Measurements from ENCODE around the gene SLC25A25.
"Not testable (repeated sequence)": the region's sequence is repeated elsewhere in the genome, so short reads cannot be mapped to it uniquely, and the experiment has no call there.

Gene SLC25A25

DNA sequence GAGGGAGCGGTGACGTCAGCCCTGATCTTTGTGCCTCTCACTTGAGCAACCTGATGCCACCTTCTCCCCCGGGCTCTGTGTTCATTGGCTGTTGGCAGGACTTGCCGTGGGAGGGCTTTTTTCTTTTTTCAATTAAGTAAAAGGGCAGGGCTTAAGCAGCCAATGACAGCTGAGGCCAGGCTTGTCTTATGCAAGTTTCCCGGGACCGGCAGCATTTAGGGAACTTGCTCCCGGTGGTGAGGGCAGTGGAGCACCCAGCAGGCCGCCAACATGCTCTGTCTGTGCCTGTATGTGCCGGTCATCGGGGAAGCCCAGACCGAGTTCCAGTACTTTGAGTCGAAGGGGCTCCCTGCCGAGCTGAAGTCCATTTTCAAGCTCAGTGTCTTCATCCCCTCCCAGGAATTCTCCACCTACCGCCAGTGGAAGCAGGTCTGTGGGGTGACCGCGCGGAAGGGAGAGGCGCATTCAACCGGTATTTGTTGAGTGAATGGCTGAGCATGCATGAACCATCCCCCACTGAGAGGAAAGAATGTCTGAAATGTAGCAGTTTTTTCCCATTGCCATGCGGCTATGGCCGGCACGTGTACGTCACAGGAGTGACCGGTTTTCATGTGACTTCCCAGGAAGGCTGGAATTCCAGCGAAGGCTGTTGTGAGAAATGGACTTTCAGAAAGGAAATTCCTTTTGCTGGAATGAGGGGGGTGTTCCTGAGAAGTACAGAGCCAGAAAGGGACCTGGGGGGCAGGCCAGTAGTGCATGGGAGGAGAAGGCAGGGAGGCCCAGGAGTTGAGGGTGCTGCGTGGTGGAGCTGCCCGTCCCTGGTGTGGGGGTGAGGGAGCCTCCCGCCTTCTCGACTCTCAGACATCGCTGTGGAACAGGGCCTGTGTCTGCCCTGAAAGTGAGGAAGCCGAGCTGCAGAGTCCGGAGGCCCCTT is 30.5 kb downstream of the SLC25A25 start:
- peak in 1 of 4 experiments; percentile 15 for DNase-seq

DNA sequence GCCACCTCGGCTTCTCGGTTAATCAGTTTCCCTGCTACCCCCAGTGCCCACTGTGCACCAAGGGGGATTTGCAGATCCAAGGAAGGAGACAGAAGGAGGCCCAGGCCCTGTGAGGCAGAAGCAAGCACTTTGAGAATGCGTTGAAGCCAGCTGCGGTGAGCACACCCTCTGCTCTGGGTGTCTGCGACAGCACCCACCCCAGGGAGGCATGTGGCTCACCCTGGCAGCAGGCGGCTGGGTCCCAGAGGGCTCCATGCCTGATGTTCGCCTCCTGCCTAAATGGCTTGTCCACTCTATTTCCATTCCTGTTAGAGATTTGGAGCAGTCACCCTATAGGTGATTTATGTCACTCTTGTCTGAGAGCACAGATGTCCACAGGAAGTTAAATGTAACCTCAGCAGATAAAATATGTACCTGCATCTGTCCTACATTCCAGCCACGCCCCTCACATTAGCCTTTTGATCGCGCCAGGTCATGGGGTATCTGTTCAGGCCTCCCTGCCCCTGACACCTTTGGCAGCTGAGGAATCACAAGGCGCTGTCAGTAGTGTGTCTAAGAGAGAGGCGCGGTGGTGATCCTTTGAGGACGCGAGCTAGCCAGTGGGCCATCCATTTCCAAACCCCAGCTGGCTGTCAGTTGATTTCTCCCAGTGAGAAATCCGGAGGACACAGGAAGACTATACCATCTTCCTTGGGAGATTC is 31.3 kb downstream of the SLC25A25 start:
- no peak for DNase-seq

DNA sequence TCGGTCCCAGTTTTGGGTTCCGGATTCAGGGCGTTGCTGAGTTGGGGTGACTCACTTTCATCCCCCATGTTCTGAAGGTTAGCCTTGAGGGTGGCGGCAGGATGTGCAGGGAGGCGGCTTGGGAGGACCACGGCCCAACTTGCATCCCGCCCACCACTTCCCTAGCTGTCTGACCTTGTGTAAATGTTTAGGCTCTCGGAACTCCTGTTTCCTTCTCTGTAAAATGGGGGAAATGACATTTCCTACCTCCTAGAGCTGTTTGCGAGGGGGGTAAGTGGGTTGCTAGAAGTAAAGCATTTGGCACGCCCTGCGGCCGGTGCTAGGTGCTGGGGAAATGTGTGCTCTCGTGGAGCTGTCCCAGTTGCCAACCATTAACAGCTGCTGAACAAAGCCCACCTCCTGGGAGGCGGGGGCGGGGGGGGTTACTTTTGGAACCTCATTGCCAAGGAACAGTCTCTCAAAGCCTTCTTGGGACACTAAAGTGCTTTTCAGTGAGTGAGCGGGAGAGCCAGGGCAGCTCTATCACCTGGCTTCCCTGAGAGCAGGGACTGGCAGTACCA is 32.0 kb downstream of the SLC25A25 start:
- DNase-seq = no peak

DNA sequence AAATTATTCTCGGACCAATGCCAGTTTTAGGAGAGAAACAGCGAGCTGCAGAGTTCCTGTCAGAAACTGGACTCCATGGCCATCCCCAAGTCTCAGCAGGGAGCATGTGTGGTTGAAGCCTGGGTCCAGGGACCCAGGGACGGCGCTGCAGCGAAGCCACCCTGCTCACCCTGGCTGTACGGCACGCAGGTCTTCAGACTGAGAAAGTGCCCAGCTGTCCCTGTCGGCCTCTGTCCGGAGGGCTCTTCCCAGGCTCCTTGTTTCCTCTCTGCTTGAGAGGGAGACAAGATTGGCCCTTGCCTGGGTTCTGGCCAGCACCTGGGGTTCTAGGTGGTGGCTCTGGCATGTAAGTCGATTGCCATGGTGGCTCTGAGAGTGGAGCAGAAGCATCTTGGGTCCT is 32.5 kb downstream of the SLC25A25 start:
- no peak for DNase-seq

DNA sequence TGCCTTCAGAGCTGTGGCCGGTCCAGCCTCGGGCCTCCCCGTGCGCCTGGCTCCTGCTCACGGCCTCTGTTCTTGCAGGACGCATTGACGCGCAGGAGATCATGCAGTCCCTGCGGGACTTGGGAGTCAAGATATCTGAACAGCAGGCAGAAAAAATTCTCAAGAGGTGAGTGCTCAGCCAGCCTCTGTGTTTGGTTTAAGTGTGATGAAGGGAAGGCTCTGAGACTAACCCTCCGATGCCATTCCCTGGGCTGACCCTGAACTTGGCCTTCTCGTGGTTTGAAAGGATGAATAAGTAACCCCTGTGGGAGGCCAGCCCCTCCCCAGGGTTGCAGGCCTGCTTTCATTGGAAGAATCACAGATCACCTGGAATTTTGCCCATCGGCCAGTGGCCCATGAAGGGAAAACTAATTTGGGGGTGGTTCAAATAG is 33.2 kb downstream of the SLC25A25 start:
- no peak for DNase-seq

- DNase-seq = no peak
These were observed 33.7 kb downstream of the SLC25A25 start for GRCh38 chr9:128101690-128102089.

- DNase-seq = no peak
These were observed 34.2 kb downstream of the SLC25A25 start for GRCh38 chr9:128102196-128102595.

GRCh38 chr9:128102861-128103588 is 35.0 kb downstream of the SLC25A25 start:
- no peak for DNase-seq

DNA sequence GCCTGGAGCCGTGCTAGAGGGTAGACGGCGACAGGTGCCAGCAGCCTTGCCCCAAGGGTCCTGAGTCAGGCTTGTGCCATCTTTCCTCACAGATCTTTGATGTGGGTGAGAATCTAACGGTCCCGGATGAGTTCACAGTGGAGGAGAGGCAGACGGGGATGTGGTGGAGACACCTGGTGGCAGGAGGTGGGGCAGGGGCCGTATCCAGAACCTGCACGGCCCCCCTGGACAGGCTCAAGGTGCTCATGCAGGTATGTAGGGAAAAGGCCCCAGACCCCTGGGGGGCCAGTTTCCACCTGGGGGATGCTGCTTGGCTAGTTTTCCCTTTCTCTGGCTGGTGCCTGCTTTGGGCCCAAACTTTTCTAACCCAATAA is 35.5 kb downstream of the SLC25A25 start:
- DNase-seq = no peak

DNA sequence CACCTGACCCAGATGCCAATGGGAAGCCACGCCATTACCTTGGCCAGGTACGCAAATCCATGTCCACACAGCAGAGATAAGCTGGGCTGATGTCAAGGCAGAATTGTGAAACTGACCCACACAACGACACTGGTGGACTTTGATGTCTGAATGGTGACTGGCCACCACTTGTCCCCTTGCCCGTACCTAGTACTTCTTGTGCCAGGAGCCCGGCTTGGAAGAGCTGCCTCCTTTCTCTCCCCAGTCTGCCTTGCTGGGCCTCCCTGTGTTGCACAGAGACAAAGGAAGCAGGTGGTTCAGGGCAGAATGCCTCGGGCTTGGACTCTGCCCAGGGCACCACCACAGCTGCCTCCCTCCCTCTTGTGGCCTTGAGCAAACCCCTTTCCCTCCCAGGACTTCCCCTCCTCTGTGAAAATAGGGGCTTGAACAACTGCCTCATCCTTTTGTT is 36.2 kb downstream of the SLC25A25 start:
- DNase-seq = no peak

DNA sequence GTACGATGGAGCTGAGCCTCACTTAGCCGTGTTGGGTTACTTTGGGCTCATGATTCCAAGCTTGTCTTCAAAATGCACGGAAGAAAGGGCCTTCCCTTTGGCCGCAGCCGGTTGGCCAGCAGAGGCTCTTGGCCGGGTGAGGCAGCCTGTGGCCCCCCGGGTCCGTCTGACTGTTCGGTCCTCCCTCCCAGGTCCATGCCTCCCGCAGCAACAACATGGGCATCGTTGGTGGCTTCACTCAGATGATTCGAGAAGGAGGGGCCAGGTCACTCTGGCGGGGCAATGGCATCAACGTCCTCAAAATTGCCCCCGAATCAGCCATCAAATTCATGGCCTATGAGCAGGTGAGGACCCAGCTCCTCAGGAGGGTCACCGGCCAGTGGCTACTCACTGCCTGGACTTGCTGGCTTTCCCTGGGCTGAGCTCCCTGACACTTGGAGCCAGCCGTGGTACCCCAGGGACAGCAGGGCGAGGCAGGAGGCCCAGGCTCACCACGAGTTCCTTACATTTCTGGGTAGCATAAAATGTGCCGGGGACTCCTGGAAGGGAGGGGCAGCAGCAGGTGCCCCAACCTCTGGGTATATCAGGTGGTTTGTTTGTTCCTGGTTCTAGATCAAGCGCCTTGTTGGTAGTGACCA is 37.6 kb downstream of the SLC25A25 start:
- DNase-seq = no peak

DNA sequence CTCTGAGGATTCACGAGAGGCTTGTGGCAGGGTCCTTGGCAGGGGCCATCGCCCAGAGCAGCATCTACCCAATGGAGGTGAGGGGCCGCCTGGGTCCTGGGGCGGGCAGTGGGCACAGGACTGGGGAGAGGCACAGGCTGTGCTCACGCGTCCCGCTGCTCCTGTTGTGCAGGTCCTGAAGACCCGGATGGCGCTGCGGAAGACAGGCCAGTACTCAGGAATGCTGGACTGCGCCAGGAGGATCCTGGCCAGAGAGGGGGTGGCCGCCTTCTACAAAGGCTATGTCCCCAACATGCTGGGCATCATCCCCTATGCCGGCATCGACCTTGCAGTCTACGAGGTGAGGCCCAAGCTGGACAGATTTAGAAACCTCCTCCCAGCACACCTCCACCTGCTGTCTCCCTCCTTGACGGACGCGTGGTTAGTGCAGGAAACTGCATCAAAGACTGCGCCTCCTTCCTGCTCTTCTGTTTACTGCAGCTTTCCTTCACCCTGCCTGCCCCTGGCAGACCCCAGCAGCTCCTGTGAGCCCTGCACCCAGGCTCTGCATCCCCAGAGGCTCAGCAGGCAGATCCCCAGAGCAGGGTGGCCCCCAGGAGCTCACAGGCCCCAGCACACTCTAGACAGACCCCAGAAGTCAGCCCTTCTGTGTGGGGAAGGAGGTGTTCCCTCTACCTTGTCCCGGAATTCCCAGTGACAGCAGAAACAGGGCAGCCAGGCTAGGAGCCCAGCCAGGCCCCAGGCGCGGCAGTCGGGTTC is 38.3 kb downstream of the SLC25A25 start:
- no peak for DNase-seq

GRCh38 chr9:128106940-128107467 is 39.0 kb downstream of the SLC25A25 start:
- no peak for DNase-seq

DNA sequence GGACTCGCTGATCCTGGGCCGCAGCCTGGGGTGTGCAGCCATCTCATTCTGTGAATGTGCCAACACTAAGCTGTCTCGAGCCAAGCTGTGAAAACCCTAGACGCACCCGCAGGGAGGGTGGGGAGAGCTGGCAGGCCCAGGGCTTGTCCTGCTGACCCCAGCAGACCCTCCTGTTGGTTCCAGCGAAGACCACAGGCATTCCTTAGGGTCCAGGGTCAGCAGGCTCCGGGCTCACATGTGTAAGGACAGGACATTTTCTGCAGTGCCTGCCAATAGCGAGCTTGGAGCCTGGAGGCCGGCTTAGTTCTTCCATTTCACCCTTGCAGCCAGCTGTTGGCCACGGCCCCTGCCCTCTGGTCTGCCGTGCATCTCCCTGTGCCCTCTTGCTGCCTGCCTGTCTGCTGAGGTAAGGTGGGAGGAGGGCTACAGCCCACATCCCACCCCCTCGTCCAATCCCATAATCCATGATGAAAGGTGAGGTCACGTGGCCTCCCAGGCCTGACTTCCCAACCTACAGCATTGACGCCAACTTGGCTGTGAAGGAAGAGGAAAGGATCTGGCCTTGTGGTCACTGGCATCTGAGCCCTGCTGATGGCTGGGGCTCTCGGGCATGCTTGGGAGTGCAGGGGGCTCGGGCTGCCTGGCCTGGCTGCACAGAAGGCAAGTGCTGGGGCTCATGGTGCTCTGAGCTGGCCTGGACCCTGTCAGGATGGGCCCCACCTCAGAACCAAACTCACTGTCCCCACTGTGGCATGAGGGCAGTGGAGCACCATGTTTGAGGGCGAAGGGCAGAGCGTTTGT is 39.6 kb downstream of the SLC25A25 start:
- no peak for DNase-seq

DNA sequence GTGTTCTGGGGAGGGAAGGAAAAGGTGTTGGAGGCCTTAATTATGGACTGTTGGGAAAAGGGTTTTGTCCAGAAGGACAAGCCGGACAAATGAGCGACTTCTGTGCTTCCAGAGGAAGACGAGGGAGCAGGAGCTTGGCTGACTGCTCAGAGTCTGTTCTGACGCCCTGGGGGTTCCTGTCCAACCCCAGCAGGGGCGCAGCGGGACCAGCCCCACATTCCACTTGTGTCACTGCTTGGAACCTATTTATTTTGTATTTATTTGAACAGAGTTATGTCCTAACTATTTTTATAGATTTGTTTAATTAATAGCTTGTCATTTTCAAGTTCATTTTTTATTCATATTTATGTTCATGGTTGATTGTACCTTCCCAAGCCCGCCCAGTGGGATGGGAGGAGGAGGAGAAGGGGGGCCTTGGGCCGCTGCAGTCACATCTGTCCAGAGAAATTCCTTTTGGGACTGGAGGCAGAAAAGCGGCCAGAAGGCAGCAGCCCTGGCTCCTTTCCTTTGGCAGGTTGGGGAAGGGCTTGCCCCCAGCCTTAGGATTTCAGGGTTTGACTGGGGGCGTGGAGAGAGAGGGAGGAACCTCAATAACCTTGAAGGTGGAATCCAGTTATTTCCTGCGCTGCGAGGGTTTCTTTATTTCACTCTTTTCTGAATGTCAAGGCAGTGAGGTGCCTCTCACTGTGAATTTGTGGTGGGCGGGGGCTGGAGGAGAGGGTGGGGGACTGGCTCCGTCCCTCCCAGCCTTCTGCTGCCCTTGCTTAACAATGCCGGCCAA is 40.4 kb downstream of the SLC25A25 start:
- no peak for DNase-seq

- DNase-seq = no peak
These were observed 41.1 kb downstream of the SLC25A25 start for GRCh38 chr9:128109050-128109709.

DNA sequence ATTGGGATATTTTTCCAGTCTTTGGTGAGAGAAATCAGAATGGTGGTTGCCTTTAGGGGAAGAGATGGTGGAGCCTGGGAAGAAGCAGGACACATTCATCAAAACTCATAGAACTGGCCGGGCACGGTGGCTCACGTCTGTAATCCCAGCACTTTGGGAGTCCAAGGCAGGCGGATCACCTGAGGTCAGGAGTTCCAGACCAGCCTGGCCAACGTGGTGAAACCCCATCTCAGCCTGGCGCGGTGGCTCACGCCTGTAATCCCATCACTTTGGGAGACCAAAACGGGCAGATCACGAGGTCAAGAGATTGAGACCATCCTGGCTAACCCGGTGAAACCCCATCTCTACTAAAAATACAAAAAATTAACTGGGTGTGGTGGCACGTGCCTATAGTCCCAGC is 43.7 kb downstream of the SLC25A25 start:
- DNase-seq = not testable (repeated sequence)

DNA sequence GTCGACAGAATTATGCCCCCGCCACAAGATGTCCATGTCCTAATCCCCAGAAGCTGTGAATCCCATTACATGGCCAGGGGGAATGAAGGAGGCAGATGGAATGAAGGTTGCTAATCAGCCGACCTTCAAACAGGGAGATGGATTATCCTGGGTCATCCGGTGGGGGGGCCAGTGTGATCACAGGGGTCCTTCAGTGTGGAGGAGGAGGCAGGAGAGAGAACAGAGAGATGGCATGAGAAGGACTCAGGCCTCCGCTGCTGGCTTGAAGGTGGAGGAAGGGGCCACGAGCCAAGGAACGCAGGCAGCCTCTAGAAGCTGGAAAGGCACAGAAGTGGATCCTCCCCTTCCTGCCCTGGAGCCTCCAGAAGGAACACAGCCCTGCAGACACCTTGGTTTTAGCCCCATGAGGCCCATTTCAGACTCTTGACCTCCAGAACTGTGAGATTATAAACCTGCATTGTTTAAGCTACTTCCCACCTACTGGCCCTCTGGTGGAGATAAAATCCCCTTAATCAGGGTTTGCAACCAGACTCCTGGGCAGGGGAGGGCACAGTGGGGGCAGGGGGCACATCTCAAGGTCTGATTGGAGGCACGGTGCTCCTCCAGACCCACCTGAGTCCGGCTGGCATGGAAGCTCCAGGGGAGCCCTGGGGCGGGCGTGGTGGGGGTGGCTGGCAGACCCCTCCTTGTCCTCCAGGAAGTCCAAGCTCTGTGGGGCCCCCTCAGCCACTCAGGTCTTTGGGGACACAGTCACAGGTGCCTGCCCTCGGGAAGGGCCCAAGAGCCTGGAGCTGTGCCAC is 45.7 kb downstream of the SLC25A25 start:
- no peak for DNase-seq

Data from activated CD4-positive, CD25-positive, alpha-beta regulatory T cell (primary cell).